NCI-H128 (cell line): Measurements from ENCODE around the gene CUL5.
A peak's percentile ranks its signal among the peaks of the same experiment; 100 is the strongest.
"Not testable (repeated sequence)": the region's sequence is repeated elsewhere in the genome, so short reads cannot be mapped to it uniquely, and the experiment has no call there.

Experiments
- DNase-seq: peaks from one replicate; lab custom pipeline; 2025; ENCODE audit not compliant: unreplicated experiment; lab: John Stamatoyannopoulos, UW

Gene CUL5

GRCh38 chr11:108111126-108111525, 102.4 kb downstream of the CUL5 start:
- DNase-seq: no peak

- no peak for DNase-seq
Measured at GRCh38 chr11:108112057-108112456, 103.4 kb downstream of the CUL5 start.

GRCh38 chr11:108115500-108116140, 106.9 kb downstream of the CUL5 start:
- peak; percentile 73 for DNase-seq

GRCh38 chr11:108117746-108118371, 109.2 kb downstream of the CUL5 start:
- DNase-seq: no peak

GRCh38 chr11:108120936-108121273, 112.2 kb downstream of the CUL5 start:
- not testable (repeated sequence) for DNase-seq

- DNase-seq: peak; percentile 85
Measured at GRCh38 chr11:108121274-108122155, 112.8 kb downstream of the CUL5 start, which contains the start of gene ACAT1. TSS of gene ACAT1 (plus strand) at chr11:108121567. CDS start at chr11:108121607, 40 bp downstream.

- no peak for DNase-seq
Measured at GRCh38 chr11:108122166-108122628, 113.5 kb downstream of the CUL5 start.

- no peak for DNase-seq
Measured at GRCh38 chr11:108125096-108125495, 116.4 kb downstream of the CUL5 start.

GRCh38 chr11:108128772-108129171, 120.1 kb downstream of the CUL5 start:
- no peak for DNase-seq

GRCh38 chr11:108131993-108132392, 123.3 kb downstream of the CUL5 start:
- no peak for DNase-seq

- not testable (repeated sequence) for DNase-seq
Measured at GRCh38 chr11:108132993-108133538, 124.4 kb downstream of the CUL5 start.

- no peak for DNase-seq
Measured at GRCh38 chr11:108135845-108136544, 127.3 kb downstream of the CUL5 start.

GRCh38 chr11:108137212-108137611, 128.5 kb downstream of the CUL5 start:
- DNase-seq: no peak

GRCh38 chr11:108142304-108142703, 133.6 kb downstream of the CUL5 start:
- DNase-seq: no peak

GRCh38 chr11:108144615-108145014, 135.9 kb downstream of the CUL5 start:
- no peak for DNase-seq

GRCh38 chr11:108147150-108147549, 138.5 kb downstream of the CUL5 start:
- no peak for DNase-seq

- no peak for DNase-seq
Measured at GRCh38 chr11:108148556-108148955, 139.9 kb downstream of the CUL5 start.

- no peak for DNase-seq
Measured at GRCh38 chr11:108154591-108154990, 145.9 kb downstream of the CUL5 start.
